Upper lobe of left lung (tissue), 4 donors: ENCODE measurements around the gene RAD50.

ENCODE experiments used
- POLR2AphosphoS5 ChIP-seq, 2 donors: sonication (generic); formaldehyde crosslinking; IDR thresholded peaks; one replicate each; pipeline ENCODE4 v1.5.1; 2017; ENCODE audit warnings: antibody characterized with exemption in 2 of 2
- TF ChIP-seq, protein P1 (sequence below), 6 experiments: fragments of 450-650 bp in 4 of 6; fragments of 200-600 bp in 2 of 6; sonication (generic) in 2 of 6; IDR thresholded peaks; one replicate each; pipeline ENCODE4 v1.5.1; 2016 to 2019; ENCODE audit warnings: antibody characterized with exemption in 6 of 6

DNA sequence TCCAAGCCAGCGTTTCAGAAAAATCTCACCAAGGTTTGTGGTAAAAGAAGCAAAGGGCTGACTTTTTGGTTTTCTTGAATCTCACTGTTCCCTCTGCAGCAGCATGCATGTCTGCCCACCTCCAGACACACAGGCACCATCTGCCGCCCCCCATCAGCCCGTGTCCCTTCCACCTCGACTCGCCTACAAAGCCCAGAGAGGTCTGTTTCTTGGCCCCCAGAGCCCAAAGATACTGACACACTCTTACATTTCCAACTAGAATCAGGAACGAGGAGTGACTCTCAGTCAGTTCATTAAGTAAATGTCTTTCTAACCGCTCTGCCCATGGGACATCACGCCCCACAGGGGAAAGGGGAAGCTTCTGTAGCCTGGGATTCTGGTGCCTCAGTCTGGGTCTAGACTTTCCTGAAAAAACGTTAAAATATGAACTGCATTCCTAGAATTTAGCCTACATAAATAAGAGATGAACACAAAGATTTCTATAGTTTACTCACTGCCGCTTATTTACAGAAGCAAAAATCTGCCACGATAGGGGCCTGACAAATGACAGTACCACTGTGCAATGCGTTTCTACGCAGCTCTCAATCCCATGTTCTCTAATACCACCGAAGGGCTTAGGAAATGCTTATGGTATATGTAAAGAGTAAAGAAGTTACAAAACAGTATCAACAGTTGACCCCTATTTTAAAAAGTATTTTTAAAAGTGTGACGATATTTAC, 121.1 kb downstream of the RAD50 start:
- TF ChIP-seq, protein P1, sequence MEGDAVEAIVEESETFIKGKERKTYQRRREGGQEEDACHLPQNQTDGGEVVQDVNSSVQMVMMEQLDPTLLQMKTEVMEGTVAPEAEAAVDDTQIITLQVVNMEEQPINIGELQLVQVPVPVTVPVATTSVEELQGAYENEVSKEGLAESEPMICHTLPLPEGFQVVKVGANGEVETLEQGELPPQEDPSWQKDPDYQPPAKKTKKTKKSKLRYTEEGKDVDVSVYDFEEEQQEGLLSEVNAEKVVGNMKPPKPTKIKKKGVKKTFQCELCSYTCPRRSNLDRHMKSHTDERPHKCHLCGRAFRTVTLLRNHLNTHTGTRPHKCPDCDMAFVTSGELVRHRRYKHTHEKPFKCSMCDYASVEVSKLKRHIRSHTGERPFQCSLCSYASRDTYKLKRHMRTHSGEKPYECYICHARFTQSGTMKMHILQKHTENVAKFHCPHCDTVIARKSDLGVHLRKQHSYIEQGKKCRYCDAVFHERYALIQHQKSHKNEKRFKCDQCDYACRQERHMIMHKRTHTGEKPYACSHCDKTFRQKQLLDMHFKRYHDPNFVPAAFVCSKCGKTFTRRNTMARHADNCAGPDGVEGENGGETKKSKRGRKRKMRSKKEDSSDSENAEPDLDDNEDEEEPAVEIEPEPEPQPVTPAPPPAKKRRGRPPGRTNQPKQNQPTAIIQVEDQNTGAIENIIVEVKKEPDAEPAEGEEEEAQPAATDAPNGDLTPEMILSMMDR (IDR thresholded peaks at IDR 0.05), result no peak
- TF ChIP-seq POLR2AphosphoS5 (IDR thresholded peaks at IDR 0.05), result no peak
